Heart left ventricle (tissue), 16 donors: Measurements from ENCODE around the gene SARS1. TPM values are rescaled to one million over a fixed set of nuclear protein-coding genes. Genes with fewer than 3 reads are reported as not detected.

ENCODE experiments used
- ATAC-seq, 4 donors: fragments of 200-7000 bp; cut with Tn5 transposase; one replicate each; pipeline ENCODE4 v1.9.1; 2020 to 2022; ENCODE audit warnings: moderate library complexity in 4 of 4, mild to moderate bottlenecking in 3 of 4, moderate number of reproducible peaks in 1 of 4
- DNase-seq, 5 donors: peaks; one replicate each; pipeline ENCODE4 v3.0.0-alpha.2; 2020
- H3K27ac ChIP-seq, 12 donors: fragments of 200-600 bp; sonication (generic) in 4 of 12; one replicate each; pipeline versions ENCODE4 v1.5.0 to v1.8.0; 2016 to 2022; ENCODE audit warnings: mild to moderate bottlenecking in 2 of 12
- H3K27me3 ChIP-seq, 9 donors: fragments of 200-600 bp; sonication (generic) in 2 of 9; one replicate each; pipeline versions ENCODE4 v1.5.1 to v1.8.0; 2016 to 2022; ENCODE audit warnings: mild to moderate bottlenecking in 3 of 9
- H3K36me3 ChIP-seq, 9 donors: fragments of 200-600 bp; sonication (generic) in 2 of 9; one replicate each; pipeline versions ENCODE4 v1.5.0 to v1.8.0; 2018 to 2022; ENCODE audit warnings: mild to moderate bottlenecking in 2 of 9
- H3K4me1 ChIP-seq, 12 donors: fragments of 200-600 bp; sonication (generic) in 4 of 12; one replicate each; pipeline versions ENCODE4 v1.5.0 to v1.8.0; 2016 to 2022; ENCODE audit warnings: mild to moderate bottlenecking in 3 of 12
- H3K4me3 ChIP-seq, 12 donors: fragments of 200-600 bp; sonication (generic) in 4 of 12; one replicate each; pipeline versions ENCODE4 v1.5.0 to v1.8.0; 2017 to 2022; ENCODE audit warnings: mild to moderate bottlenecking in 9 of 12, moderate library complexity in 4 of 12
- H3K9me3 ChIP-seq, 12 donors: fragments of 200-600 bp; sonication (generic) in 4 of 12; one replicate each; pipeline versions ENCODE4 v1.5.0 to v1.8.0; 2016 to 2022; ENCODE audit warnings: mild to moderate bottlenecking in 1 of 12
- POLR2A ChIP-seq, 2 donors: fragments of 450-650 bp; IDR thresholded peaks; one replicate each; pipeline ENCODE4 v1.6.1; 2017; ENCODE audit warnings: antibody characterized with exemption in 2 of 2, mild to moderate bottlenecking in 2 of 2, moderate library complexity in 2 of 2
- WGBS, 4 donors: extraction: QIAGEN DNeasy Blood & Tissue Kit in 2 of 4; methylation state at CpG; one replicate each; pipeline versions ENCODE4 v1.1.5 to v1.1.7; 2013 to 2018; 5-methylcytosine and 5-hydroxymethylcytosine counted together
- intact Hi-C, 10 donors: fragments of 100-400 bp; cut with DNase I; formaldehyde crosslinking; loops; one replicate each; pipeline versions ENCODE4 v1.11.1 to v1.14.2; 2022
- polyA plus RNA-seq, 2 donors: library from polyadenylated mRNA; stranded (reverse); fragments of 200-250 nt; gene quantifications; one replicate each; pipeline ENCODE4 v1.2.3, GENCODE V29; 2013
- total RNA-seq, 9 donors: library from RNA; depleted of rRNA in 2 of 9; stranded (reverse); fragments of >200 nt in 2 of 9; fragmentation: NEBNext Ultra II Directional in 3 of 9; extraction: Animal tissue kit (Norgen Biotek cat#: 25700) in 3 of 9; gene quantifications; one replicate each; pipeline versions ENCODE4 v1.1.0 to v1.2.4, GENCODE V29; 2016 to 2023
- TF ChIP-seq, protein P1 (sequence below), 12 donors: fragments of 200-600 bp; sonication (generic) in 4 of 12; IDR thresholded peaks; one replicate each; pipeline versions ENCODE4 v1.5.0 to v1.8.0; 2018 to 2022; ENCODE audit warnings: antibody characterized with exemption in 12 of 12, mild to moderate bottlenecking in 5 of 12
- donor health status: ischemic (EF 13 %, LVEDD 7.1; RV severe dilation, severe dysfunction).
- donor health status: healthy with polysubstance abuse.
- donor health status: DM: no; HTN: yes; CAD: no.
- donor health status: DM: no; HTN: no; CAD: no.
- donor health status: ischemic (EF 25% LVEDD 6.9; RV normal size, moderate dysfunction).
- donor health status: ischemic (EF 25% LVEDD 5.7; RV mildly dilated, moderate dysfunction).
- donor health status: healthy.
- donor health status: DM: yes; HTN: yes; CAD: no.
- donor health status: ischemic (EF 35%, LVEDD 5.7; RV mildly dilated, moderate dysfunction).
- donor health status: nonischemic (EF 11% LVEDD 7.7; RV severe dilation, severe dysfunction).
- donor health status: DM: yes; HTN: yes; CAD: no.
- donor health status: PGD.
- donor health status: ischemic (EF 29% LVEDD 5.4; RV normal size, mild dysfunction).
- donor health status: nonischemic (EF 23%, LVEDD 6.1; RV moderate dilation, normal function).

Gene SARS1
- total and polyA plus RNA-seq, 11 donors: 41.1 to 179 (median 102) TPM

DNA sequence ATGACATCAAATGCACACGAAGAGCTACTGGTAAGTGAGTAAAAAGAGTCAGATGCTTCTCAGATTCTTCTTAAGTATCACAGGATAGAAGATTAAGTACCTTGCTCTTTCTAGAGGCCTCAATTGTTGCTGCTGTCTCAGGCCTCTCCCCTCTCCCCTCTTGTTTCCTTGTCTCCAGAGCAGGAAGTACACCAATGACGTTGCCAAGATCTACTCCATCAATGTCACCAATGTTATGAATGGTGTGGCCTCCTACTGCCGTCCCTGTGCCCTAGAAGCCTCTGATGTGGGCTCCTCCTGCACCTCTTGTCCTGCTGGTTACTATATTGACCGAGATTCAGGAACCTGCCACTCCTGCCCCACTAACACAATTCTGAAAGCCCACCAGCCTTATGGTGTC is 21.3 kb upstream of the SARS1 start:
- Histone ChIP-seq H3K4me3 (no peak overlapping the region), H3K27me3 (no peaks in the 10 kb centered on the region), H3K27ac (no peak overlapping the region), H3K4me1 (peaks cover 0 to 2% (median 0%) of the 10 kb centered on the region in 12 donors), H3K9me3 (no peaks in the 10 kb centered on the region), H3K36me3 (no peaks in the 10 kb centered on the region)
- no peak for DNase-seq
- 64 to 73% (median 69%) methylated on average over 4 of the region's 4 CpGs for WGBS, 4 donors
- TF ChIP-seq, protein P1, sequence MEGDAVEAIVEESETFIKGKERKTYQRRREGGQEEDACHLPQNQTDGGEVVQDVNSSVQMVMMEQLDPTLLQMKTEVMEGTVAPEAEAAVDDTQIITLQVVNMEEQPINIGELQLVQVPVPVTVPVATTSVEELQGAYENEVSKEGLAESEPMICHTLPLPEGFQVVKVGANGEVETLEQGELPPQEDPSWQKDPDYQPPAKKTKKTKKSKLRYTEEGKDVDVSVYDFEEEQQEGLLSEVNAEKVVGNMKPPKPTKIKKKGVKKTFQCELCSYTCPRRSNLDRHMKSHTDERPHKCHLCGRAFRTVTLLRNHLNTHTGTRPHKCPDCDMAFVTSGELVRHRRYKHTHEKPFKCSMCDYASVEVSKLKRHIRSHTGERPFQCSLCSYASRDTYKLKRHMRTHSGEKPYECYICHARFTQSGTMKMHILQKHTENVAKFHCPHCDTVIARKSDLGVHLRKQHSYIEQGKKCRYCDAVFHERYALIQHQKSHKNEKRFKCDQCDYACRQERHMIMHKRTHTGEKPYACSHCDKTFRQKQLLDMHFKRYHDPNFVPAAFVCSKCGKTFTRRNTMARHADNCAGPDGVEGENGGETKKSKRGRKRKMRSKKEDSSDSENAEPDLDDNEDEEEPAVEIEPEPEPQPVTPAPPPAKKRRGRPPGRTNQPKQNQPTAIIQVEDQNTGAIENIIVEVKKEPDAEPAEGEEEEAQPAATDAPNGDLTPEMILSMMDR (IDR thresholded peaks at IDR 0.05): no peak
- no peak for TF ChIP-seq POLR2A (IDR thresholded peaks at IDR 0.05)
- intact Hi-C loops: no loop called here
- ATAC-seq: no peak

DNA sequence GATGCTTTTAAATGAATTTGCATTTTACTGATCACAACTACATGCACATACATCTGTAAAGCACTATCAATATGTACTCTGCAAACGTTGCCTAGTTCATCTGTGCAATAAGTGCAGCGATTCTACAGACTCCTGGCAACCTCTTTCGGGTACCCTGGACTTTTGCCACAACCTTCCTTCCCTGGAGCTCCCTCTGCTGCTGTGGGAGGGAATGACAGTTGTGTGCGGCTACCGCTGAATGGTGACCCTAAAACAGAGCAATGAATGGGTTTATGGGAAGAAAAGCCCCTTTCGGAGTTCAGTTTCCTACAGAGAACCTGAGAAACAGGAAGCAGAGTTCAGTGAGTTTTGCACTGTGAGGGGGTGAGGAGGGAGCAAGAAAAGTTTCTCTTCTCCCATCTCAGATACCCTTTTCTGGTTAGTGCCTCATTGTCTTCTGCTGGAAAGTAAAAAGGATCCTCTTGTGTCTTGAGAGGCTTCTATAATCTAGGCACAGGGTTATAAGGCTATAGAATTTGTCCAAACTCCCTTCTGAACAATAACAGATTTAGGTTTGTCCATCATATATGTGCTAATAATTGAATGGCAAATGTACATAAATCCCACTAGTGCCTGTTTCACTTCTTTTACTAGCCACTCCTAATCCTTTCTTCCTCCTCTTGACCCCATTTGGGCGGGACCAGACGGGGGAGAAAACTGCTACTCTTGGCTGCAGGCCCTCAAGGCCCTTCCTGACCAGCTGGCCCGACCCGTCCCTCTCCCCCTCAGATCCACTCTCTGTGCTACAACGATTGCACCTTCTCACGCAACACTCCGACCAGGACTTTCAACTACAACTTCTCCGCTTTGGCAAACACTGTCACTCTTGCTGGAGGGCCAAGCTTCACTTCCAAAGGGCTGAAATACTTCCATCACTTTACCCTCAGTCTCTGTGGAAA is 19.8 kb upstream of the SARS1 start:
- intact Hi-C loops: no loop called here
- 45 to 52% (median 49%) methylated on average over 14 of the region's 14 CpGs for WGBS, 4 donors

GRCh38 chr1:109197158-109198042 is 16.3 kb upstream of the SARS1 start:
- Histone ChIP-seq H3K4me3 (no peak overlapping the region), H3K27ac (peak overlapping the region in 3 of 12 donors; percentile 1 to 42 (median 20)), H3K4me1 (peaks cover 0 to 14% (median 2%) of the 10 kb centered on the region in 12 donors), H3K36me3 (no peaks in the 10 kb centered on the region), H3K9me3 (no peaks in the 10 kb centered on the region), H3K27me3 (no peaks in the 10 kb centered on the region)
- intact Hi-C loops: no loop called here
- DNase-seq (peak in 3 of 5 donors; percentile 14 to 79 (median 67)), ATAC-seq (peak in 3 of 4 donors; percentile 54 to 88 (median 83))
- TF ChIP-seq, protein P1 (IDR thresholded peaks at IDR 0.05): no peak
- no peak for TF ChIP-seq POLR2A (IDR thresholded peaks at IDR 0.05)
- WGBS, 4 donors: 42 to 48% (median 45%) methylated on average over 10 of the region's 10 CpGs

More for the DNA sequence above, 19.8 kb upstream of the SARS1 start:
- no peaks in the 10 kb centered on the region for H3K27me3 ChIP-seq
- TF ChIP-seq, protein P1 (IDR thresholded peaks at IDR 0.05): peak in 11 of 12 donors; percentile 13 to 44 (median 33)
- no peak for TF ChIP-seq POLR2A (IDR thresholded peaks at IDR 0.05)
- ATAC-seq (no peak), DNase-seq (no peak)
- no peaks in the 10 kb centered on the region for H3K9me3 ChIP-seq
- peaks cover 0 to 14% (median 2%) of the 10 kb centered on the region in 12 donors for H3K4me1 ChIP-seq
- no peaks in the 10 kb centered on the region for H3K36me3 ChIP-seq
- no peak overlapping the region for H3K4me3 ChIP-seq
- no peak overlapping the region for H3K27ac ChIP-seq
